Endothelial cell of umbilical vein (primary cell): ENCODE data around the gene AHRR. TPM values are rescaled to one million over a fixed set of nuclear protein-coding genes. Genes with fewer than 3 reads are reported as not detected.

Source experiments
- BruUV-seq: library from RNA; stranded (reverse); fragments of 400-500 nt; replicated peaks from 2 replicates; lab custom pipeline; 2021; lab: Mats Ljungman, UMichigan
- CTCF ChIA-PET: fragments of 300-600, 350-600 bp; sonication (Branson Sonifier 250); formaldehyde crosslinking; loops from one replicate; lab custom pipeline; 2021; ENCODE audit warnings: antibody characterized with exemption, inconsistent platforms; lab: Charles Lee
- POLR2A ChIA-PET: fragments of 300-600, 350-600 bp; sonication (Branson Sonifier 250); formaldehyde crosslinking; loops from one replicate; lab custom pipeline; 2021; ENCODE audit warnings: antibody characterized with exemption, inconsistent platforms; lab: Charles Lee
- DNase-seq: peaks from one replicate; pipeline ENCODE4 v3.0.0-alpha.2; 2011; ENCODE audit warnings: low read depth, low spot score
- FAIRE-seq: peaks from 2 replicates; lab custom pipeline; 2011; peaks lifted over from hg19 to GRCh38; lab: Jason Lieb, UNC
- H2AFZ ChIP-seq: 2 replicates; pipeline ENCODE4 v1.6.0; 2012; ENCODE audit warnings: low read depth, low read length, control low read depth, inconsistent platforms
- H3K27ac ChIP-seq: 2 replicates; pipeline ENCODE4 v1.5.1; 2011; ENCODE audit warnings: low read depth, mild to moderate bottlenecking, control low read depth, low read length, moderate library complexity; ENCODE audit not compliant: insufficient read depth
- H3K27me3 ChIP-seq, 2 experiments: 2 replicates each; pipeline versions ENCODE4 v1.6.0 to v1.6.1; 2011; ENCODE audit warnings: low read length in 2 of 2, mixed read lengths in 1 of 2; ENCODE audit not compliant: control insufficient read depth in 2 of 2, insufficient read depth in 2 of 2
- H3K36me3 ChIP-seq, 2 experiments: 2 replicates in 1 of 2; 3 replicates in 1 of 2; pipeline ENCODE4 v1.5.1; 2011; ENCODE audit warnings: low read length in 2 of 2, mild to moderate bottlenecking in 1 of 2, moderate library complexity in 1 of 2; ENCODE audit not compliant: control insufficient read depth in 2 of 2, insufficient read depth in 2 of 2; ENCODE audit errors: extremely low read depth in 1 of 2
- H3K4me1 ChIP-seq: 3 replicates; pipeline ENCODE4 v1.5.1; 2011; ENCODE audit warnings: mild to moderate bottlenecking, low read length; ENCODE audit not compliant: control insufficient read depth, insufficient read depth; ENCODE audit errors: extremely low read depth
- H3K4me2 ChIP-seq: 2 replicates; pipeline ENCODE4 v1.6.1; 2011; ENCODE audit warnings: low read length, control low read depth, mixed read lengths; ENCODE audit not compliant: insufficient read depth
- H3K4me3 ChIP-seq, 3 experiments: fragments of 200-600 bp in 1 of 3; sonication (generic), shearing (Covaris generic) in 1 of 3; replicated peaks in 1 of 3; 2 replicates each; pipeline ENCODE4 v1.5.1; 2011 to 2016; ENCODE audit warnings: control low read depth in 3 of 3, low read length in 3 of 3, mild to moderate bottlenecking in 2 of 3, inconsistent platforms in 1 of 3, low read depth in 1 of 3, moderate library complexity in 1 of 3; ENCODE audit not compliant: insufficient read depth in 1 of 3
- H3K79me2 ChIP-seq: 2 replicates; pipeline ENCODE4 v1.6.0; 2012; ENCODE audit warnings: low read length, inconsistent platforms; ENCODE audit not compliant: control insufficient read depth, insufficient read depth
- H3K9ac ChIP-seq: replicated peaks from 2 replicates; pipeline ENCODE3; 2011; ENCODE audit warnings: low read length, control low read depth; ENCODE audit not compliant: insufficient read depth; ENCODE audit errors: extremely low read depth
- H3K9me1 ChIP-seq: replicated peaks from 3 replicates; pipeline ENCODE4 v1.6.0; 2011; ENCODE audit warnings: mild to moderate bottlenecking, low read length; ENCODE audit not compliant: control insufficient read depth, insufficient read depth; ENCODE audit errors: extremely low read depth
- H3K9me3 ChIP-seq: replicated peaks from 2 replicates; pipeline ENCODE4 v1.5.1; 2012; ENCODE audit warnings: low read length, inconsistent platforms; ENCODE audit not compliant: control insufficient read depth, insufficient read depth
- H4K20me1 ChIP-seq: replicated peaks from 2 replicates; pipeline ENCODE3; 2011; ENCODE audit warnings: mild to moderate bottlenecking, low read length; ENCODE audit not compliant: control insufficient read depth, insufficient read depth; ENCODE audit errors: extremely low read depth
- EZH2 ChIP-seq: IDR thresholded peaks from 2 replicates; pipeline ENCODE4 v1.6.1; 2012; ENCODE audit warnings: borderline replicate concordance, low read depth, mild to moderate bottlenecking, moderate library complexity, low read length, inconsistent platforms; ENCODE audit not compliant: severe bottlenecking
- FOS ChIP-seq: IDR thresholded peaks from 2 replicates; pipeline ENCODE4 v1.6.1; 2011; ENCODE audit warnings: mild to moderate bottlenecking, low read length, moderate library complexity, borderline replicate concordance; ENCODE audit not compliant: insufficient read depth
- GATA2 ChIP-seq: IDR thresholded peaks from 2 replicates; pipeline ENCODE4 v1.7.0; 2011; ENCODE audit warnings: low read depth, mild to moderate bottlenecking, moderate library complexity, mixed read lengths, low read length; ENCODE audit not compliant: insufficient read length, insufficient read depth
- JUN ChIP-seq: IDR thresholded peaks from 2 replicates; pipeline ENCODE4 v1.6.1; 2011; ENCODE audit warnings: borderline replicate concordance, low read depth; ENCODE audit not compliant: insufficient read length, insufficient read depth
- MYC ChIP-seq: IDR thresholded peaks from one replicate; pipeline ENCODE4 v1.6.1; 2011; ENCODE audit warnings: mild to moderate bottlenecking, low read depth, low read length
- POLR2A ChIP-seq: IDR thresholded peaks from 2 replicates; pipeline ENCODE4 v1.6.1; 2012; ENCODE audit warnings: low read depth, mild to moderate bottlenecking, control low read depth, low read length
- POLR2AphosphoS5 ChIP-seq: IDR thresholded peaks from 2 replicates; pipeline ENCODE4 v1.6.1; 2012; ENCODE audit warnings: low read depth, mild to moderate bottlenecking, control low read depth, low read length, moderate library complexity; ENCODE audit not compliant: insufficient read depth
- dilution Hi-C: fragments of 300-500 bp; cut with MboI; formaldehyde crosslinking; loops from one replicate; pipeline ENCODE4 v1.15.0; 2019; ENCODE audit warnings: low sequenced_read_pairs; ENCODE audit not compliant: extremely low pct_ligation_motif_present
- intact Hi-C: fragments of 100-400 bp; cut with micrococcal nuclease; formaldehyde crosslinking; loops from one replicate; pipeline ENCODE4 v1.10.0; 2022
- polyA plus RNA-seq, 4 experiments: library from polyadenylated mRNA; depleted of rRNA in 3 of 4; stranded (reverse) in 3 of 4; unstranded in 1 of 4; fragments of >200 nt; gene quantifications; 2 replicates each; pipeline versions ENCODE4 v1.2.1 to v1.2.3, GENCODE V29; 2011 to 2012; ENCODE audit warnings: missing spikeins in 1 of 4
- total RNA-seq: library from RNA; stranded (reverse); gene quantifications from 2 replicates; pipeline ENCODE4 v1.2.3, GENCODE V29; 2021
- TF ChIP-seq, protein P1 (sequence below): IDR thresholded peaks from 2 replicates; pipeline ENCODE4 v1.6.1; 2011; ENCODE audit not compliant: insufficient read depth, insufficient read length
- TF ChIP-seq, protein P2 (sequence below), 2 donors: IDR thresholded peaks; 1 replicate in 1 of 2; 2 replicates in 1 of 2; pipeline ENCODE4 v1.5.1; 2011; ENCODE audit warnings: low read length in 2 of 2, mild to moderate bottlenecking in 2 of 2, moderate library complexity in 2 of 2, control low read depth in 1 of 2, inconsistent platforms in 1 of 2, low read depth in 1 of 2; ENCODE audit not compliant: insufficient read depth in 1 of 2; ENCODE audit errors: extremely low read depth in 1 of 2

AHRR gene
- total and polyA plus RNA-seq, 2 donors (not counting 3 experiments of a cell fraction or from before 2014, with no cell fraction given) = 3.1 to 7.3 TPM

DNA sequence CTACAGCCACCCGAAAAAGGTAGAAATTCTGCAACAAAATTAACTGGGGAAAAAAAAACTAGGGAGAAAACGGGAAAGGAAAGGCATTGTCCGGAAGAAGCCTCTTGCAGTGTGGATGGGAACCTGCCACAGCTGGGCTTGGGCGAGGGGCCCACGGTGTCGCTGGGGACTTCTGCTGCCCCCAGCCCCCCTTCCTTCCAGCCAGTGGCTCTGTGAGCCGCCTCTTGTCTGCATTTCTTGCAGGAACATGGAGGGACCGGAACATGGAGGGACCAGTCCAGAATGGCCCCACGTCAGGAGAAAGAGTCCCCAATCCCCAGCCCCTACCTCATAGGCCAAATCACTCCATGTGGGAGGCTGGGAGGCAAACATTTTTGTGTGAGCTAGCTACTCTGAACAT lies 84.5 kb downstream of the AHRR start:
- no peak for TF ChIP-seq JUN
- TF ChIP-seq FOS = no peak
- TF ChIP-seq, protein P1, sequence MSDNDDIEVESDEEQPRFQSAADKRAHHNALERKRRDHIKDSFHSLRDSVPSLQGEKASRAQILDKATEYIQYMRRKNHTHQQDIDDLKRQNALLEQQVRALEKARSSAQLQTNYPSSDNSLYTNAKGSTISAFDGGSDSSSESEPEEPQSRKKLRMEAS = no peak
- no peak for TF ChIP-seq POLR2AphosphoS5
- no peak for TF ChIP-seq EZH2
- TF ChIP-seq, protein P2, sequence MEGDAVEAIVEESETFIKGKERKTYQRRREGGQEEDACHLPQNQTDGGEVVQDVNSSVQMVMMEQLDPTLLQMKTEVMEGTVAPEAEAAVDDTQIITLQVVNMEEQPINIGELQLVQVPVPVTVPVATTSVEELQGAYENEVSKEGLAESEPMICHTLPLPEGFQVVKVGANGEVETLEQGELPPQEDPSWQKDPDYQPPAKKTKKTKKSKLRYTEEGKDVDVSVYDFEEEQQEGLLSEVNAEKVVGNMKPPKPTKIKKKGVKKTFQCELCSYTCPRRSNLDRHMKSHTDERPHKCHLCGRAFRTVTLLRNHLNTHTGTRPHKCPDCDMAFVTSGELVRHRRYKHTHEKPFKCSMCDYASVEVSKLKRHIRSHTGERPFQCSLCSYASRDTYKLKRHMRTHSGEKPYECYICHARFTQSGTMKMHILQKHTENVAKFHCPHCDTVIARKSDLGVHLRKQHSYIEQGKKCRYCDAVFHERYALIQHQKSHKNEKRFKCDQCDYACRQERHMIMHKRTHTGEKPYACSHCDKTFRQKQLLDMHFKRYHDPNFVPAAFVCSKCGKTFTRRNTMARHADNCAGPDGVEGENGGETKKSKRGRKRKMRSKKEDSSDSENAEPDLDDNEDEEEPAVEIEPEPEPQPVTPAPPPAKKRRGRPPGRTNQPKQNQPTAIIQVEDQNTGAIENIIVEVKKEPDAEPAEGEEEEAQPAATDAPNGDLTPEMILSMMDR (IDR thresholded peaks at IDR 0.05; ENCODE audit: extremely low read depth in 1 of 2, insufficient read depth in 1 of 2, low read depth in 1 of 2, low read length in 2 of 2) = no peak
- TF ChIP-seq MYC = no peak
- no peak for TF ChIP-seq POLR2A
- TF ChIP-seq GATA2 = no peak
- POLR2A ChIA-PET = no interaction called here
- H3K9ac ChIP-seq = no peak overlapping the region
- no peaks in the 10 kb centered on the region for H3K79me2 ChIP-seq
- no peak overlapping the region for H3K4me2 ChIP-seq
- dilution Hi-C loops = no loop called here
- no peak overlapping the region for H3K27ac ChIP-seq
- H3K9me1 ChIP-seq = no peaks in the 10 kb centered on the region
- no peaks in the 10 kb centered on the region for H3K9me3 ChIP-seq
- H3K4me1 ChIP-seq = peaks cover 8% of the 10 kb centered on the region
- H3K27me3 ChIP-seq = no peaks in the 10 kb centered on the region
- DNase-seq (no peak), FAIRE-seq (no peak)
- intact Hi-C loops = no loop called here
- no TSS peak for BruUV-seq
- no peaks in the 10 kb centered on the region for H4K20me1 ChIP-seq
- H3K4me3 ChIP-seq = no peak overlapping the region
- CTCF ChIA-PET = interaction anchor here (1.1 kb wide), 1 partner anchor 64 kb away, joined by 3 read pairs; no protein-coding TSS in a partner anchor
- no peak overlapping the region for H2AFZ ChIP-seq
- no peaks in the 10 kb centered on the region for H3K36me3 ChIP-seq
